C4-2B (cell line): ENCODE results near the gene ARSA.

Source experiments
- CTCF ChIP-seq: fragments of 450-650 bp; conservative IDR thresholded peaks from 2 replicates; pipeline ENCODE4 v1.5.1; 2017; ENCODE audit warnings: mild to moderate bottlenecking
- ZFX ChIP-seq: fragments of 450-650 bp; IDR thresholded peaks from 2 replicates; pipeline ENCODE4 v1.6.1; 2017

DNA sequence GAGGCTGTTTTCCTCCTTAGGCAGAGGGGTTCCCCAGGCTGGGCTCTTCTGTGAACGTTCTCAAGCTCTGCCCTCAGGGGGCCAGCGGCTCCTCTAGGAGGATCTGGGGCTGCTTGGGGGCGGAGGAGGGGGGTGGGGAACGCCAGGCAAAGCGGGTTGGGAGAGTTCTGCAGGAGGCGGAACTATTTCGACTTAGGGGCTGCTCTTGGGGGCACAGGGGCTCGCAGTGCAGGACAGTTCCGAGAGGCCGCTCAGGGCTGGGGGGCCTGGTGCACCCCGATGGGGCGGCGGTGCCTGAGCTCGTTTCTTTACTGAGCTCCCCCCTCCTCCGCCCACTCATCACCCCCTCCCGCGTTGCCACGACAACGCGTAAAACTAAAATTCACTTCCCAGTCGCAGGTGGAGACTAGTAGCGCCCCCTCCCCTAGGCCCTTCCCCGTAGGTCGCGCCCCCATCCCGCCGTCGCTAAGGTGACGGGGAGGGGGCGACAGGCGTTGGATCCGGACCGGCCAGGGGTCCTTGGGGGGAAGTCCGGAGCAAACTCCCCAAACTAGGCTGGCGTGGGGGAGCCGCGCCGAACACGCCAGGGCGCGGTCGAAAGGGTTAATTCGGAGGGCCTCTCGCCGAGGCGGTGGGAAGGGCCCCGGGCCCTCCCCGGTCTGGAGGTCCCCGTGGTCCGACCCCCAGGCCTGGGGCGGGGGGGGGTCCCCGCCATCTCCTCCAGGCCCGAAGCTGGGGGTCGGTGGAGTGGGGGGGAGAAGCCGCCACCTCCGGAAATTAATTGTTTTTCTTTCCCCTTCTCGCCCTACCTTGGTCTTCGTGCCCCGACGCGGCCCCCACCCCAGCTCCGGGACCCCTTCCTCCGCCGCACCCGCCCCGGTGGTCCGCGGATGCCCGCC, 45.5 kb upstream of the ARSA start:
- TF ChIP-seq CTCF (no peak), ZFX (no peak)
